Measurements from ENCODE around the gene FAM185A.
"Not testable (repeated sequence)": the region's sequence is repeated elsewhere in the genome, so short reads cannot be mapped to it uniquely, and the experiment has no call there.

Gene FAM185A

DNA sequence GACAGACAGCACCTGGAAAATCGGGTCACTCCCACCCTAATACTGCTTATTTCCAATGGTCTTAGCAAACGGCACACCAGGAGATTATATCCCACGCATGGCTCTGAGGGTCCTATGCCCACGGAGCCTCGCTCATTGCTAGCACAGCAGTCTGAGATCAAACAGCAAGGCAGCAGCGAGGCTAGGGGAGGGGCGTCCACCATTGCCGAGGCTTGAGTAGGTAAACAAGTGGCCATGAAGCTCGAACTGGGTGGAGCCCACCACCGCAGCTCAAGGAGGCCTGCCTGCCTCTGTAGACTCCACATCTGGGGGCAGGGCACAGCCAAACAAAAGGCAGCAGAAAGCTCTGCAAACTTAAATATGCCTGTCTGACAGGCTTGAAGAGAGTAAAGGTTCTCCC lies 32.1 kb downstream of the FAM185A start:
- not testable (repeated sequence) for DNase-seq

DNA sequence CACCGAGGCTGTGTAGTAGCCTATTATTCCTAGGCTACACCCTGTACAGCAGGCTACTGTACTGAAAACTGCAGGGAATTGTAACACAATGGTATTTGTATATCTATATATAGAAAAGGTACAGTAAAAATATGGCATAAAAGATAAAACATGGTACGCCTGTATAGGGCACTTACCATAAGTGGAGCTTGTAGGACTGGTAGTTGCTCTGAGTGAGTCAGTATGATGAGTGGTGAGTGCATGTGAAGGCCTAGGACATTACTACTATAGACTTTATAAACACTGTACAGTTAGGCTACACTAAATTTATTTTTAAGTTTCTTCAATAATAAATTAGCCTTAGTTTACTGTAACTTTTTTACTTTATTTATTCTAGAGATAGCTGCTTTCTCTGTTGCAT lies 40.0 kb downstream of the FAM185A start:
- not testable (repeated sequence) for DNase-seq

DNA sequence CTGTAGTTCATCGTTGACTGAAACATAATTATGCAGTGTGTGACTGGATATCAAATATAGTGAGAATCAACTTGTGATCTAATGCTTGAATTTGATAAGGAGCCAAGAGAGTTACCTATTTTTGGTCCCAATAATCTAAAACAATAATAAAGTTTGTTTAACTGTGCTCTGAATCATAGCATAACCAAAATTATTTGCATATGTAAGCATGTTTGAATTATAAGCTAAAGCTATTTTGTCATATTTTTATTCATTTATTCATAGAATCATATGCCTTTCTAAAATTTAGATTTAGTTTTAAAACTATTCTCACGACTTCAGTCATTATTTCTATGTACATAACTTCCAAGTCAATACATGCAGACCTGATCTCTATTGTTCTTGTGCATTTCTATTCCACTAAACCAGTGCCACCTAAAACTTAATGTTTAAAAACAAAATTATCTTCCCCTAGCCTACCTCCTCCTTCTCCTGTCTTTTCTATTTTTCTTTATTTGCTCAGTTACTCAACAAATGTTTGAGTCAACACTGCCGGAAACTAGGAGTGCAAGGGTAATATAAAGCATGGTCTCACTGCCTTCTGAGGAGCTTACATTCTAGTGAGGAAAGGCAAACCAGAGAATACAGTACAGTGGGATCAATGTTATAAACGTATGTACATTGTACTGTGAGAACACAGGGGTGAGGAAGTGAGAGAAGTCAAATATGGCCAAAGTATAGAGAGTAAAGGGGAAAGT lies 41.7 kb downstream of the FAM185A start:
- not testable (repeated sequence) for DNase-seq

DNA sequence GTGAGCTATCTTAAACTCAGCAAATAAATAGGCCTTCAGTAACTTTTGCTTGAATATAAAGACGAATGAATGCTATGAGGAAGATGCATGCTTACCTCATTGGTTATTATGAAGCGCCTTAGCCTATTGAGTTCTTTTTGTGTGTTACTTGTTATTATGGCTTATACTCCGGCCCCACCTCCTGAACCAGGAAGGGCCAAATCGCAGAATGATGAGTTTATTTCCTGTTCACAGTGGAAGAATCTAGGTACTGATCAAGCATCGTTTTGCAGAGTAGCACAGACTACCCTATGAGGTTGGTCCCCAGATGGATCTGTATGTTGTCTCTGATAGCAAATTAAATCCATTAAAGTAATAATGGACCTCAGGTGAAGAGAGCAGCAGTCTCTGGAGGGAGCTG lies 42.6 kb downstream of the FAM185A start:
- DNase-seq, result not testable (repeated sequence)

DNA sequence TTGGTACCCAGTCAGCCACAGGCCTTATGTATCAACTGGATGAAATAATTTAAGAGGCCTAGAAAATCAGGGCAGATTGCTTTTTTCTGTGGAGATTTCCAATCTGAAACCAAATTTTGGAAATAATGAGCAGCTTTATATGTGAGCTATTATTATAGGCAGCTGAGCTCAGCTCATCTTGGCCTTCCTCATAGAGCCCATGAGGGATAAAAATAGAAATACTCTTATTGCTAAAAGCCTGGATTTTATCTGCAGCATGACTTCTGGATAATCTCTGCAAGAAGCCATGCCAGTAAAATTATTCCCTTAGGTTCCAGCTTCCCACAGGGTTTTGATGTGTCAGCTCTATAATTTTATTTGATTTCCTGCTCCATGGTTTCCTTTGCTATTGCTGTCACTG lies 43.0 kb downstream of the FAM185A start:
- DNase-seq, result not testable (repeated sequence)

DNA sequence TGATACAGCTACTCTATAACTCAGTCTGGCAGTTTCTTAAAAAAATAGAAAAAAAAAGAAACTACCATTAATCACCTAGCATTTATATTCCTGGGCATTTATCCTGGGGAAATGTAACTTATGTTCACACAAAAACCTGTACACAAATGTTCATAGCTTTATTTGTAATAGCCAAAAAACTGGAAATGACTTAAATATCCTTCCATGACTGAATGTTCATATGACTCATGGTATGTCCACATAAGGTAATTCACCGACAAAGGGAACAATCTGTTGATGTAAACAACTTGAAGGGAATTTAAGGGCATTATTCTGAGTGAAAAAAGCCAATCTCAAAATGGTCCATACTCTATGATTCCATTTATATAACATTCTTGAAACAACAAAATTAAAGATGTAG lies 45.8 kb downstream of the FAM185A start:
- not testable (repeated sequence) for DNase-seq

DNA sequence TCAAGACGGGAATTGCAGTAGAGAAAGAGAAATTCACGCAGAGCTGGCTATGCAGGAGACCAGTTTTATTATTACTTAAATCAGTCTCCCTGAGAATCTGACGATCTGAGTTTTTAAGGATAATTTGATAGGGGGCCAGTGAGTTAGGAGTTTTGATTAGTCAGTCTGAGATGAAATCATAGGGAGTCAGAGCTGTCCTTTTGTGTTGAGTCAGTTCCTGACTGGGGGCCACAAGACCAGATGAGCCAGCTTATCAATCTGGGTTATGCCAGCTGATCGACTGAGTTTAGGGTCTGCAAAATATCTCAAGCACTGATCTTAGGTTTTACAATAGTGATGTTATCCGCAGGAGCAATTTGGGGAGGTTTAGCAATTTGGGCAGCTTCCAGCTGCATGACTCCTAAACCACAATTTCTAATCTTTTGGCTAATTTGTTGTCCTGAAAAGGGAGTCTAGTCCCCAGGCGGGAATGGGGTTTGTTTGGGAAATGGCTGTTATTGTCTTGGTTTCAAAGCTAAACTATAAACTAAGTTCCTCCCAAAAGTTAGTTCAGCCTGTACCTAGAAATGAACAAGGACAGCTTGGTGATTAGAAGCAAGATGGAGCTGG lies 47.3 kb downstream of the FAM185A start:
- not testable (repeated sequence) for DNase-seq

DNA sequence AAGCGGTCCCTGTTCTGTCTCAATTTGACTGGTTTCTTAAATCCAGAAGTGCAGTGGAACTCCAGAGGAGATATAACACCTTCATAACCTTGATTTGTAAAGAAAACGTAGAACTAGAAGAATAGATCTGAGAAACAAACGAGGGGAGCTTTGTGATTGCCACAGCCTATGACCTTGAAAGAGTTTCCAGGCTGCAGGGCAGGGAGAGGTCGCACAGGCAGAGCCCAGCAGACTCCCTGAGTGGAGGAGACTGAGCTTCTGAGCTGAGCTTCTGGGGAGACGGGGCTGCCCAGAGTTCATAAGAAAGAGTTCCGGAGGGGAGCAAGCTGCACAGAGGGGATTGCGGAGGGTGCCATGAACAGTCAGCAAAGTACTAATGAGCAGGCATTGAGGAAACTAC lies 57.8 kb downstream of the FAM185A start:
- no peak for DNase-seq

DNA sequence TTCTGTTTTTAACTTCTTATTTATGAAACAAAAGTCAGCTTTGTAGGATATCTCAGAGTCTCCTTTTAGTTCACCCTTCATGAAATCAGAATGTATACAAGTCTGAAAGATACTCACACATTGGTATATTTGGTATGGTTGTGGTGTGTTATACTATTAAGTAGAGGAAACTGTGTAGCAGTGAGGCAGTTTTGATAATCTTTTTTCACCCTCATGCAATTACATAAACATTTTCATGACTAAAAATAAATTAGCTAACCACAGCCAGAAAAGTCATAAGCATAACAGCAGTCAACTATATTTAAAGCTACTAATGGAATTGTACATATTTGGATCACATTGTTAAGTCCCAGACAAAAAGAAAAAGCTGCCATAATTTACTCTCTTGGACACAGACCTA lies 62.1 kb downstream of the FAM185A start:
- no peak for DNase-seq

DNA sequence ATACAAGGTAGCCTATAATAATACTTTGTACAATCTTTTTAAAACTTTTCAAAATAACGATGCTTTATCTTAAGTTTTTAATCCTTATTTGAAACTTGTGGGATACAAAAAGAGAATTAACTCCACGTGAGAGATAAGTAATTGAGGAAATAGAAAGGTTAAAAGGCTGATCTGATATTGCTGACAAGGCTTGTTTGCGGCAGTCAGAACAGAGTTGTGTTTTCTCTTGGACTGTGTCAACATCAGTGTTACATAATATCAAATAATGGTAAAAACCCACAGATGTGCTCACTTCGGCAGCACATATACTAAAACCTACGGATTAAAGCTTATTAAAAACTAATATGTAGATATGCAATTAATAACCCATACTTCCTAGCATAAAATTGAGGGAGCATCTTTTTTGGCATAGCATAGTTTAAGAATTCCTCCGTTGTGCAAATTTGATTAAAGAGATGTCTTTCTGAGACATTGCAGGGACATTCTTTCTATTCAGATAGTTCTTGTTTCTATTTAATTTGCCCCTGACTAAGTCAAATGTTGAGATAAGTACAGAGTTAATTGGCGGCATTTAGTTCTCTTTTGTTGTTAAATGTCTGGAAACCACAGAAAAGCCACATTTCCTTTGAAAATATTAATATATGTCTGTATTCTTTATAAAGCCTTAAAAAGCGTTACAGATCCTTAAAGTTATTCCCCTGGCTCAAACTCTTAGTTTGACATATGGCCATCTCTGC lies 63.3 kb downstream of the FAM185A start:
- DNase-seq, result no peak

DNA sequence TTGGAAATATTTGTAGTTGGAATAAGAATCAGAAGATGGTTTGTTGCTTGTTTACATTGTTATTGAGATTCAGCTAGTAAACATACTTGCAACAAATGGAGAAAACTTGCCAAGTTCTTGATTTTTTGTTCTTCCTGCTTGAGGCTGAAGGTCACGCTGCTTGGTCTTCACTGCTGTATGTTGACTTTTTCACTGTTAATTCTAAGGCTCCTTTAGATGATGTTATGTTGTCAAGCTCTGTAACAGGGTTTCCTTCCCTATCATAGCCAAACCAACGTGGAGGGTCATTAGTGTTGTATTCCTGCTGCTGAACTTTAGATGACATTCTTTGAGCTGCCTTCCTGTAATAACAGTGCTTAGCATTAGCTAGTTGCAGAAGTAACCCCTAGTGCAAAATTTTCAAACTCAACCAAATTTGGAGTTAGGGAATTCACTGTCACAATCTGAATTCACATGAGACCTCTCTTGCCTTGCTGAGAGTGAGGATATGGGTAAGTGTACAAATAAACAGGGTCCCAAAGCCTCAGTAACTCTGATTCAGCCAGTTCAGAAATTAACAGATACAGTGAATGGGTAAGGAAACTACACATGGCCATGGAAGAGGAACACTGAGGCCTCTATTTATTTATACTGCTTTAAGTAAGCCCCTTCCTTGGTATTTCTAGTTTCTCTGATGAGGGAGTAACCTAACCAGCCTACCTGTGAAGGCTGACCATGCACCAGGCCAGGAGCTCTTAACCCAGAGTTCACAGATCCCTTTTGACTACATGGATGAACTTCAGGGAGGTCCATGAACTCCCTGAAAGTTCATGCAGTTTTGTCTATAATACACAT lies 64.6 kb downstream of the FAM185A start:
- no peak for DNase-seq

DNA sequence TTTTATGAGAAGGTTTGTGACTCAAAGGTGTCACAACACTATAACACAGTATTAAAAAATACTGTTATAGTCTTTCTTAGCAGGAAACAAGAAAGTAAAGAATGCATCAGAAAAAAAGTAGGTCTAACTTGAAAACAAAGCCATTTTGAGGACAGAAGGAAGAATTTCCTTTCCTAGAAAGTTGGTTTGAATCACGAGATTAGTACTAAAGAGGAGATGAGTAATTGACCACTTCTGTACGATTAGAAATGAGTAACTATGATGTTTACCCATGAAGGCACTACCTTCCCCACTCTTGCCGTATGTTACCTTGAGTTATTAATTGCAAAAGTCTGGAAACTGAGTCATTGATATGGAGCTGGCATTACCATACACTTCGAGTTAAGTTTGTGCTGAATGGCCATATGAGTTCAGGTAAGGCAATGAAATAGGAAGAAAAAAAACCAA lies 65.2 kb downstream of the FAM185A start:
- peak; percentile 69 for DNase-seq

DNA sequence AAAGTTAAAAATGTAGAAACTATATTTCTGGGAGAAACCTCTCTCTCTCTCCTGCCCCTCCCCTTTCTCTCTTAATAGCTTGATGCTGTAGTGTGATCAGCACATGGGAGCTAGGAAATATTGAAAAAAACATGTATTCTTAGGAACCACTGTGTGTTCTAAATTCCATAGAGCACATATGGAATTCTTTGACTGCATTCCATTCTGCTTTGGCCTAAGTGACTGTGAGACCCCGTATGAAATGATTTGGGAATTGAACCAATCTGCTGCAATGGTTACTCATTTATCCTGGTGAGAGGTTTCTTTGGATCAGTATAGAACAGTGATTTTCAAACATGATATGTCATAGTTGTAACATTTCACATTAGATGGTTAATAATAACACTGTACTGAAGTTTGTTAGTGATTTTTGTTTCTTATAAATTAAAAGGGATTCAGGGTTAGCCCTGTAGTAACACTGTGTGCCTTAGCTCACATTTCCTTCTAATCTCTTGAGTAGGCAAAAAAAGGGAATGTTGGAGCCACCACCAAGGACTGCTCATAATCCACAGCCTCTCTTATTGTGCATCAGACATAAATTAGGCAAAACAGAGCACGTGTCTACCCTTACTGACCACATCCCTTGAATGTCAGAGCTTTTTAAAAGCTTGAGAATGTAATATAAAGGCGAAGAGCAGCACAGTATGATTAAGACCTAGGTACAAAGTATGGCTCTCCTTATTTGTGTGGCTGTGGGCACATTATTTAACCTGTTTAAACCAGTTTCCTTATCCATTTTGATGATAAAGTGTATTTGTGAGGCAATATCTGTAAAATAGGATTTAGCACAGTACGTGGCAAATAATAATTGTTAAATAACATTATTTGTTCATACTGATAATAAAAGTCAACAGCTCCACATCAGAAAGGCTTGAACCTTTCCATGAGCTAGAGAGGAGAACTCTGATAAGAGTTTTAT lies 69.1 kb downstream of the FAM185A start:
- DNase-seq, result no peak

DNA sequence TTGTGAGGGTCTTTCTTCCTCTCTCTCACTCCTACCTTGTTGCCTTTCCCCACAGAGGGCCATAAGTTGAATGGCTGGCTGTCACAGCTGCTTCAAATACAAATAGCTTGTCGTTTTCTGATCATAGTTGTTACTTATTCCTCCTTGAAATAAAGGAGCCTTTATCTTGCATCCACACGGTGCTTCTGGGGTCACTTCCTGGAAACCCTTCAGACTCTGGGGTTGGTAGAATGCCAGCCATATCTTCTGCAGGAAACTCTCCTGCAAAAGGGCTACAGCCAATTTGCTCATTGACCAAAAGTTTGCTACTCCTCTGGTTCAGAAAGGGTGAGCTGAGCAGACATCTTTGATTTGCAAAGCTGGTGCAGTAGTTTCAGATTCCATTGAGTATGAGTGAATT lies 70.4 kb downstream of the FAM185A start:
- no peak for DNase-seq

DNA sequence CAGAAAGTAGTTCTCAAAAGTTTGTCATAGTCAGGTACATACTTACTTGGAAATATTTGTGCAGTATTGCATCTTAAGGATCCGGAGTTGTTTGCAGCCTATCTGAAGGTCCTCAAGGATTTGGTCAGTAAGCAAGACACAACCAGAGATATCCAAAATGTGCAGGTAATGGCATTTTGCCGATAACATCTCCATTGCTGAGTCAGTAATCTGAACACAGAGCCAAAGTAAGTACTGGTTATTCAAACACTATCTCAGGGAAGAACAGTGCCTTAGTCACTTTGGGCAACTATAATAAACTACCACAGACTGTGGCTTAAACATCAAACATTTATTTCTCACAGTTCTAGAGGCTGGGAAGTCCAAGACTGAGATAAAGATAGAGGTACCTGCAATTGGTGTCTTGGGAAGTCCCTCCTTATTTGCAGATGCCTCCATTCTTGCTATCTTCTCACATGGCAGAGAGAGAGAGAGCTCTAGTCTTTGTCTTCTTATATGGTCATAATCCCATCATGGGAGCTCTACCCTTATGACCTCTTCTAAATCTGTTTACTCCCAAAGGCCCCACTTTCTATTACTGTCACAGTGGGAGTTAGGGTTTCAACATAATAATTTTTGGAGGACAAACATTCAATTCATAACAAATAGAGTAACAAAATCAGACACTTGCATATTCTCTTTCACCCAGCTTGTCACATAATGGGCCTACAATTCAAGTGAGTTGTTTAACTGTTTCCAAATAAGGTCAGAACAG lies 73.4 kb downstream of the FAM185A start:
- no peak for DNase-seq

DNA sequence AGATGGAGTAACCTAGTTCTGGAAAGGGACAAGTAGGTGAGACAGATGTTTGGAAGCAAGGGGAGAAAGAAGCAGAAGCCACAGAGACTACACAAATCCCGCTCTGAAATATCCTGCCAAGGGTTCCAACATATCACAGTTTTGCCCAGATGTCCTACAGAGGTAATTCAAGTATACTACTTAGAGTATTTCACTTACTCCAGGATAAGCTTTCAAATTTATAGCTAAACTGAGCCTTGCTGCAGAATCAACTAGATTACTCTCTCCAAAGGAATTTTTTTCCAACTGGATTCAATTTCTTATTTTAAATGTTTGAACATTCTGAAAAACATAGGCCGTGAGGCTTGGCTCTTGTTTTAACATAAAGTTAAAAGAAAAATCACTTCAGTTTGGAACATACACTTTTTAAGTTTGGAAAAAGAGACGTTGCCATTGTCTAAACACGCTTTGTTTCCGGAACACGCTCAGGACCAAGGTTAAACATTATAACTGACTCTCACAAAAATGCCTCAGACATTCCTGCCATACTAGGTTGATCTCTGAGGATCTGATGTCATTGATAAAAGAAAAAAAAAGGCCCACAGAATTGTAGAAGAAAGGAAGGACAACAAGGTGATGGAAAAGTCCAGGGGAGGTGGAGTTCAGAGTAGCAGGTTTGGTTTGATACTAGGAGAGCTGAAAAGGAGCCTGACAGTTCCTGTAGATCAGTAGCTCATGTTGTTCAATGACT lies 74.8 kb downstream of the FAM185A start:
- DNase-seq, result no peak

DNA sequence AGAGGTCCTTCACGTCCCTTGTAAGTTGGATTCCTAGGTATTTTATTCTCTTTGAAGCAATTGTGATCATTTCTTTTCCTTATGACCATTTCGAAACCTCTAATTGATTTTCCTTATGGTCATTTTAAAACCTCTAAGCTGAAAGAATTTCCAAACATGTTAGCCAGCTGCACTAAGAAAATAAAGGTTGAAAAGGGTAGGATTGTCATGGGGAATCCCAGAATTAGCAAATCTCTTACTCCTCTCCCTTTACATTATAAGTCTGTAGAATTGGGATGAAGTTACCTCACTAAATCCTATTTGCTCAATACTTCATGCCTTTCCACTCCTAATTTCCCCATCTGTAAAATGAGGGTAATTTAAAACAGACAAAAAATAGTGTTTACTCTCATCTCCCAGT lies 79.5 kb downstream of the FAM185A start:
- DNase-seq, result no peak

DNA sequence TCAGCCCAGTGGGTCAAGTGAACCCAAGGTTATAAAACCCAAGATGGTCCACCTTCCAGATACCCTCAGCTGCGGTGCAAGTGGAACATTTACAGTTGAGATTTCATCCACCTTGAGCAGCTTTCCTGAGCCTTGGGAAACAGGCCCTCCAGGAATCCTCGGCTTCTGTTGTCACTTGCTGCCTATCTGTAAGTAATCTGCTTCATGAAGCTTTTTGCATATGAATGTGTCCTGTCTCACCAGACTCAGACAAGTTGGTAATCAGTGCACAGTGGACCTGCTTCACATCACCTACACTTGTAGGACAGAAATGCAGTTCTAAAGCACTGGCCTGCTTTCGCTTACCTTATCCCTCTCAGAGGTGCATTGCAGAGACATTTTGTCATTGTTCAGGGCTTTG lies 80.3 kb downstream of the FAM185A start:
- no peak for DNase-seq

DNA sequence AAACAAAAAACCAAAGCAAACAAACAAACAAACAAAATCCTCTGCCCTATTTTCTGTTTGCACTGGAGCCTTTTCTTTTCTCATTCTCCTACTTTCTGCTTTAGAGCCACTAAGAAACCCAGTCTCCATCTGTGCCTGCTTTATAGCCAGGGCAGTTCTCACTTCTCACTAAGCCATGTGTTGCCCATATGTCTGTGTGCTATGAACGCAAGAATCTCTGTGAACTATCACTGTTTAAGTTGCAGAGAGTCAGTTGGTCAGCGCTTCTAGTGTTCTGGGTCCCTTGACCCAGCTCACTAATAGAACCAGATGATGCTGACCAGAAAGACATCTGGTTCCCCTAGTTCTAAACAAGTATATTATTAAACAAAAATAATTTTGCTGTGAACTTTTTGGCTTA lies 81.4 kb downstream of the FAM185A start:
- DNase-seq, result no peak

DNA sequence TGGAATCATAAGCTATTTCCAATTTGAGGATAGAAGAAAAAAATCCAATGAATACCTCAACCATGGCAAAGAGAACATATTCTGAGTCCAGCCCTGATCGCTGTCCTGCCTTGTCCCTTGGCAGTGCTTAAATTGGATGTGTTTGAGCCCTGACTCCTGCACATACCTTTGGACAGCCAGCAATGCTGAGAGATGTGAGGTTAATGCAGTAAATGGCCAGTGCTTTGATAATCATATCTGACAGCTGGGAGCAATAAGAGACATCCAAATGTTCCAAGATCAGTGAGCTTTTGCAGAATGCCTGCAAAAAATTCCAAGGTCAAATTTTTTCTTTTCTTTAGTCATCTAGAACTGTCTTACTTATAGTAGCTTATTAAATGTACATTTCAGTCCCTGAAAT lies 83.9 kb downstream of the FAM185A start:
- no peak for DNase-seq

Data from activated CD4-positive, alpha-beta T cell treated with anti-CD3 and anti-CD28 coated beads, Interleukin-10, Interleukin-2, amounts not matched to agents 100 ng/mL and 50 ng/mL, durations not matched to agents 16 hours and 8 hours (primary cell).